ENCODE measurements around the gene ACYP2. TPM values are rescaled to one million over a fixed set of nuclear protein-coding genes. Genes with fewer than 3 reads are reported as not detected.
A peak's percentile ranks its signal among the peaks of the same experiment; 100 is the strongest.
"Not testable (repeated sequence)": the region's sequence is repeated elsewhere in the genome, so short reads cannot be mapped to it uniquely, and the experiment has no call there.

The ACYP2 gene
- total RNA-seq, 1 donor from 2014 or later = 10.3 TPM

- Histone ChIP-seq H3K27me3 (ENCODE audit: control insufficient read depth, insufficient read depth, low read length) (no peaks in the 10 kb centered on the region), H3K36me3 (ENCODE audit: control insufficient read depth, insufficient read depth, low read length) (no peaks in the 10 kb centered on the region), H3K4me3 (ENCODE audit: low read depth, low read length) (no peak overlapping the region)
- TF ChIP-seq, protein P1, sequence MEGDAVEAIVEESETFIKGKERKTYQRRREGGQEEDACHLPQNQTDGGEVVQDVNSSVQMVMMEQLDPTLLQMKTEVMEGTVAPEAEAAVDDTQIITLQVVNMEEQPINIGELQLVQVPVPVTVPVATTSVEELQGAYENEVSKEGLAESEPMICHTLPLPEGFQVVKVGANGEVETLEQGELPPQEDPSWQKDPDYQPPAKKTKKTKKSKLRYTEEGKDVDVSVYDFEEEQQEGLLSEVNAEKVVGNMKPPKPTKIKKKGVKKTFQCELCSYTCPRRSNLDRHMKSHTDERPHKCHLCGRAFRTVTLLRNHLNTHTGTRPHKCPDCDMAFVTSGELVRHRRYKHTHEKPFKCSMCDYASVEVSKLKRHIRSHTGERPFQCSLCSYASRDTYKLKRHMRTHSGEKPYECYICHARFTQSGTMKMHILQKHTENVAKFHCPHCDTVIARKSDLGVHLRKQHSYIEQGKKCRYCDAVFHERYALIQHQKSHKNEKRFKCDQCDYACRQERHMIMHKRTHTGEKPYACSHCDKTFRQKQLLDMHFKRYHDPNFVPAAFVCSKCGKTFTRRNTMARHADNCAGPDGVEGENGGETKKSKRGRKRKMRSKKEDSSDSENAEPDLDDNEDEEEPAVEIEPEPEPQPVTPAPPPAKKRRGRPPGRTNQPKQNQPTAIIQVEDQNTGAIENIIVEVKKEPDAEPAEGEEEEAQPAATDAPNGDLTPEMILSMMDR (IDR thresholded peaks at IDR 0.05; ENCODE audit: insufficient read depth, low read length, poor library complexity, severe bottlenecking) = no peak
- no peak for DNase-seq (ENCODE audit: low read depth)
Measured at GRCh38 chr2:54103454-54104314, 11.7 kb upstream of the ACYP2 start.

DNA sequence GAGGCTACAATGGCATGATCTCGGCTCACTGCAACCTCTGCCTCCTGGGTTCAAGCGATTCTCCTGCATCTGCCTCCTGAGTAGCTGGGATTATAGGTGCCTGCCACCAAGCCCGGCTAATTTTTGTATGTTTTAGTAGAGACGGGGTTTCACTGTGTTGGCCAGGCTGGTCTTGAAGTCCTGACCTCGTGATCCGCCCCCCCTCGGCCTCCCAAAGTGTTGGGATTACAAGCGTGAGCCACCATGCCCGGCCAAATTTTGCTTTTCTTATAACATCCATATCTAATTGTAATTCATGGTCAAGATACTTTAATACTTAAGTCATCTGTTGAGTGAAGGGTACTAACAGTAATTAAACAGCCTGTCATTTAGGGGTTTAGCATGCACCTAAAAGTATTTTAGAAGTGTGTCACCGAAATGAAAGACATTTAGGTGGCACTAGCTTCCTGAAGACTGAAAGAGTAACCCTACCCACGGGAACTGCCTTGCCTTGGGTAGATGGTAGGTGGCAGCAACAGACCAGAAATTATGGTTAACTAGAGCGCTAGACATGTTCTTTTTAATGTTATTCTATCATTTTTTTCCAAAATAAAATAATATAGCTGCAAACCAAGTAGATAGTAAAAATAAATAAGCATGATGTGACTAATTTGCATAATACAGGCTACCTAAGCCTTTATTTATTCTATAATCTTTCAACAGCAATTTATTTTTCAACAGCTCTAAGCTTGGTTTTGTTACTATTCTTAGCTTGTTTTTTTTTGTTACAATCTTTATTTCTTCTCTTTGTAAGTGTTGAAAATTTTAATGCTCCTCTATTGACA, 8.6 kb upstream of the ACYP2 start:
- Histone ChIP-seq H3K36me3 (ENCODE audit: control insufficient read depth, insufficient read depth, low read length) (no peaks in the 10 kb centered on the region), H3K27me3 (ENCODE audit: control insufficient read depth, insufficient read depth, low read length) (no peaks in the 10 kb centered on the region), H3K4me3 (ENCODE audit: low read depth, low read length) (no peak overlapping the region)
- DNase-seq (ENCODE audit: low read depth) = no peak
- TF ChIP-seq, protein P1 (IDR thresholded peaks at IDR 0.05; ENCODE audit: insufficient read depth, low read length, poor library complexity, severe bottlenecking) = peak; percentile 71

DNA sequence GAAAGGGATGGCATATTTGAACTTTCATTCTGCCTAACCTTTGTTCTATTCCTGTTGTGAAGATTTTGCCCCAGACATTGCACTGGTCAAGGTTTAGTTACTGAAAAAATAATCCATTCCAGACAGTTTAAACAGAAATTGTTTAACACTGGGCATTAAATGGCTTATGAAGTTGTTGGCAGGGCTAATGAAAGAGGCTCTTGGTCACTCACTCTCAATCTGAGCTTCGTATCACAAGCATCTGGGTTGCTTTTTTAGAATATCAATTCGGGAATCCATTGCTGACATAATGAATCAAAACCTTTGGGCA, 8.0 kb upstream of the ACYP2 start:
- no peaks in the 10 kb centered on the region for H3K36me3 ChIP-seq (ENCODE audit: control insufficient read depth, insufficient read depth, low read length)
- H3K4me3 ChIP-seq (ENCODE audit: low read depth, low read length) = no peak overlapping the region
- DNase-seq (ENCODE audit: low read depth) = no peak
- no peaks in the 10 kb centered on the region for H3K27me3 ChIP-seq (ENCODE audit: control insufficient read depth, insufficient read depth, low read length)
- TF ChIP-seq, protein P1 (IDR thresholded peaks at IDR 0.05; ENCODE audit: insufficient read depth, low read length, poor library complexity, severe bottlenecking) = no peak

DNA sequence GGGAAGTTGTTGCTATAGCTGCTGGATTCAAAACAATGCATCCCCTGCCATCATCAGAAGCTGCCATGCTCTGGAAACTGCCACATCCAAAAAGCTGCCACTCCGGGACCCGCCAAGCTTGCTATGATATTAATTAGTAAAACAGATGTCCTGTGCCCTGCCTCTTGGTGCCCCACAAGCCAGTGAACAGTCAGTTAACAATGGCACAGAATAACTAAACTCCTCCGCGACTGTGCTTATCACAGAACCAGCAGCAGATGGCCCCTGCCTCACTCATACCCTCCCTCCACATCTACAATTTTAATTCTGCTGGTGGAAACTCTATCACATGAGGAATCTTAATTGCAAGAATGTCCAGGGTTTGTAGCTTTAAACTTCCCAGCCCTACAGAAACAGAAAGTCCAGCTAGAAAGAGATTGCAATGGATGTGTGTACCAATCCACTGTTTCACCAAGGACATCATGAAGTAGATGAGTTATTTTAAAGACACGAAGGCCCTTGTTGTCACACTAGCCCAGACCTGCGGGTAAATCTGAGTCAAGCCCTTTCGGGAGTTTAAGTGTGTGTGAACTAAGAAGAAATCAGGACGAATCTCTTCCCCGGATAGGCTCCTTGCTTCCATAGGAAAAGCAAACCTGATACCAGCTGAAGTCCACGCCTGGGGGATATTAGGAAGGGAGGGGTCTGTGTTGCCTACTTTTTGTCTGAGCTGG, 7.4 kb upstream of the ACYP2 start:
- TF ChIP-seq, protein P1 (IDR thresholded peaks at IDR 0.05; ENCODE audit: insufficient read depth, low read length, poor library complexity, severe bottlenecking) = no peak
- DNase-seq (ENCODE audit: low read depth) = no peak
- Histone ChIP-seq H3K4me3 (ENCODE audit: low read depth, low read length) (no peak overlapping the region), H3K27me3 (ENCODE audit: control insufficient read depth, insufficient read depth, low read length) (no peaks in the 10 kb centered on the region), H3K36me3 (ENCODE audit: control insufficient read depth, insufficient read depth, low read length) (no peaks in the 10 kb centered on the region)

DNA sequence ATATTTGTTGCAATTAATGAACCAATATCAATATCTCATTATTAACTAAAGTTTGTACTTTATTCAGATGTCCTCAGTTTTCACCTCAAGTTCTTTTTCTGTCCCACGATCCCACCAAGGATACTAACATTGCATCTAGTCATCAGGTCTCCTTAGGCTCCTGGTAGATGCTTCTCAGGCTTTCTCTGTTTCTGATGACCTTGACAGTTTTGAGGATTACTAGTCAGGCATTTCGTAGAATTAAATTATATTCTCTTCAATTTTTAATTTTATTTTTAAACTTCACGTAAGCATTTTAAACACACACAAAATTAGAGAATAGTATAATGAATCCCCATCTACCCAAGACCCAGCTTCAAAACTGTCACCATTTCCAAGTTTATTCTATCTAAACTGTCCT, 5.6 kb upstream of the ACYP2 start:
- TF ChIP-seq, protein P1 (IDR thresholded peaks at IDR 0.05; ENCODE audit: insufficient read depth, low read length, poor library complexity, severe bottlenecking) = no peak
- DNase-seq (ENCODE audit: low read depth) = no peak
- no peaks in the 10 kb centered on the region for H3K27me3 ChIP-seq (ENCODE audit: control insufficient read depth, insufficient read depth, low read length)
- no peaks in the 10 kb centered on the region for H3K36me3 ChIP-seq (ENCODE audit: control insufficient read depth, insufficient read depth, low read length)
- no peak overlapping the region for H3K4me3 ChIP-seq (ENCODE audit: low read depth, low read length)

- not testable (repeated sequence) for H3K4me3 ChIP-seq (ENCODE audit: low read depth, low read length); H3K27me3 ChIP-seq (ENCODE audit: control insufficient read depth, insufficient read depth, low read length); DNase-seq (ENCODE audit: low read depth); H3K36me3 ChIP-seq (ENCODE audit: control insufficient read depth, insufficient read depth, low read length)
Measured at GRCh38 chr2:54114479-54114878, 936 bp upstream of the ACYP2 start.

All from kidney epithelial cell (primary cell).